GM23338 (cell line): ENCODE measurements around the gene DNASE1.

Source experiments
- CREB1 ChIP-seq: fragments of 250-450 bp; sonication (Bioruptor Pico); IDR thresholded peaks from 2 replicates; pipeline ENCODE4 v1.5.0; 2020; ENCODE audit warnings: low read depth, mild to moderate bottlenecking, moderate library complexity
- CTCF ChIP-seq, 2 experiments: fragments of 200-600 bp in 1 of 2; sonication (generic) in 1 of 2; conservative IDR thresholded peaks; 2 replicates each; pipeline versions ENCODE4 v1.5.1 to v1.6.1; 2016 to 2017; ENCODE audit warnings: antibody characterized with exemption in 2 of 2, low read depth in 2 of 2, mild to moderate bottlenecking in 2 of 2, moderate library complexity in 1 of 2
- EZH2 ChIP-seq: fragments of 200-600 bp; sonication (generic); IDR thresholded peaks from one replicate; pipeline ENCODE4 v1.8.0; 2017; ENCODE audit warnings: antibody characterized with exemption, mild to moderate bottlenecking, low read depth; ENCODE audit not compliant: unreplicated experiment
- EZH2phosphoT487 ChIP-seq: fragments of 200-600 bp; sonication (generic); IDR thresholded peaks from one replicate; pipeline ENCODE4 v1.8.1; 2018; ENCODE audit warnings: antibody characterized with exemption; ENCODE audit not compliant: unreplicated experiment
- NANOG ChIP-seq: IDR thresholded peaks from 2 replicates; pipeline ENCODE4 v1.6.1; 2016; ENCODE audit warnings: antibody characterized with exemption, borderline replicate concordance
- POLR2AphosphoS5 ChIP-seq: IDR thresholded peaks from 2 replicates; pipeline ENCODE4 v1.6.1; 2016; ENCODE audit warnings: antibody characterized with exemption, low read depth
- REST ChIP-seq: IDR thresholded peaks from one replicate; pipeline ENCODE4 v1.6.1; 2018; ENCODE audit warnings: antibody characterized with exemption; ENCODE audit not compliant: unreplicated experiment
- ZNF462 ChIP-seq: fragments of 250-450 bp; sonication (Bioruptor Pico); IDR thresholded peaks from 2 replicates; pipeline ENCODE4 v1.5.0; 2020; ENCODE audit warnings: mild to moderate bottlenecking, moderate library complexity

GRCh38 chr16:3612510-3613466 lies 41.7 kb upstream of the DNASE1 start:
- TF ChIP-seq CTCF (conservative IDR thresholded peaks at IDR 0.05; ENCODE audit: low read depth in 2 of 2) (no peak), POLR2AphosphoS5 (no peak), EZH2phosphoT487 (no peak), EZH2 (no peak), CREB1 (CRISPR knock-in tag) (no peak), NANOG (no peak), REST (no peak), ZNF462 (CRISPR knock-in tag) (no peak)
